ENCODE results near the gene GAA.

The GAA gene

DNA sequence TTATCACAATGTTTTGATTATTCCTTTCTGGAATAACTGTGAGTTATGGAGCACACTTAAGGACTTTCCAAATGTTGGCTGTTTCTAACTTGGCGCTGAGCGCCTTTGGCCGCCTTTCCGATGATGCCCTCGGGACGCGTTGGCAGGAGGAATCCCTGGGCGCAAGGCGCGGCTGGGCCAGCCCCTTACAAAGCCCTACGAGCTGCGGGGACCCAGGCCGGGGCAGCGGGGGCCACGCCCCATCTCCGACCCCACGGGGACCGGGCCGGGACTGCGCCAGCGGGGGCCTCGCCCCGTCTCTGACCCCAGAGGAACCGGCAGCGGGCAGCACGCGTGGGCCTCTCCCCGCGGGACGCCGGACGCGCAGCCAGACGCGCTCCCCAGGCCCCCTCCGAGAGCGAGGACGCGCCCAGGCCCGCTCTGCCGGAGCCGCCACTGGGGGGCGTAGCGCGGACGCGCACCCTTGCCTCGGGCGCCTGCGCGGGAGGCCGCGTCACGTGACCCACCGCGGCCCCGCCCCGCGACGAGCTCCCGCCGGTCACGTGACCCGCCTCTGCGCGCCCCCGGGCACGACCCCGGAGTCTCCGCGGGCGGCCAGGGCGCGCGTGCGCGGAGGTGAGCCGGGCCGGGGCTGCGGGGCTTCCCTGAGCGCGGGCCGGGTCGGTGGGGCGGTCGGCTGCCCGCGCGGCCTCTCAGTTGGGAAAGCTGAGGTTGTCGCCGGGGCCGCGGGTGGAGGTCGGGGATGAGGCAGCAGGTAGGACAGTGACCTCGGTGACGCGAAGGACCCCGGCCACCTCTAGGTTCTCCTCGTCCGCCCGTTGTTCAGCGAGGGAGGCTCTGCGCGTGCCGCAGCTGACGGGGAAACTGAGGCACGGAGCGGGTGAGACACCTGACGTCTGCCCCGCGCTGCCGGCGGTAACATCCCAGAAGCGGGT is at the start of gene GAA:
GAA (plus strand) TSS at position 571 of the 935 bp plus-strand sequence. CDS start 3,006 bp downstream, outside the sequence.
- DNase-seq, result peak; percentile 57

DNA sequence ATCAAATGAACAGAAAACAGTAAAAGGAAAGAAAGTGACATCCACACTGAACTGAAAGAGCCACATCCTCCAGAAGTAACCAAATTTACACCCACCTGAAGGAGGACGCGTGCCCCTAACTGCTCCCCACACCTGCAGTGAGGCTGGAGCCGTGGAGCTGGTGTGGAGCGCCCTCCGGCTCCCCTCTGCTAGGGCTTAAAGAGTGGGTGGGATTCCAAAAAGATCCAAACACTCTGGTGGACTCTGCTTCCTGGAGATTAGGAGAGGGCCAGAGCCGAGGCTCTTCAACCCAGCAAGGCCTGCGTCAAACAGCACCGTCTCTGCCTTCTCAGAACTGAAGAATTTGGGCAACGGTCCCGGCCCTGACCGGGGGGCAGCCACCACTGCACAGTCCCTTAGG is 49.7 kb upstream of the GAA start:
- no peak for DNase-seq

DNA sequence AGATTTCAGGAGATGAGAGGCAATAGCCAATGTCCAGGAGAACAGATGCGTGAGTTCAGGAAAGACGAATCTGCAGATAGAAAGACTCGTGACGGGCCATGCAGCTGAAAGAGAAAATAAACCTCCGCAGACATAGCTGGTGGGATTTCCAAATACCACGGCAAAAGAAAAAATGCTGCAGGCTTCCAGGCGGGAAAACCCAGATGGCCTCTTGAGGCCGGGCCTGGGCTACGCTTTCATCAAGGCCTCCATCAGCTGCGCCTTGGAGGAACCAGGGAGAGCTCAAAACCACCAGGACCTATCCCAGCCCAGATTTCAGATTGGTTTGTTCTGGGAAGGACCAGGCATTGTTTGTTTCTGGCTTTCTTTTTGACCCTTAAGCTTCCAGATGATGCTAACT is 48.3 kb upstream of the GAA start:
- DNase-seq, result no peak

DNA sequence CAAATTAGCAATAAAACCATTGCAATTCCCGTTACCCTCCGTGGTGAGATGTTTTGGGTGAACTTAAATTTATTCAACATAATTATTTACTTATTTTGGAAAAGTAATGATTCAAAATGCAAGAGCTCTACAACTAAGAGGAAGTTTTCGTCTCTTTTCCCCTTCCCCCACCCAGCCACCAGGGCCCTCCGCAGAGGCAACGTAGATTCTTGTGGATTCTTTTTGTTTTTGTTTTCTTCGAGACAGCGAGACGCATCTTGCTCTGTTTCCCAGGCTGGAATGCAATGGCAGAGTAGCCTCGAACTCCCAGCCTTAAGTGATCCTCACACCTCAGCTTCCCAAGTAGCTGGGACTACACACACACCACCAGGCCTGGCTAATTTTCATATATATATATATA is 45.8 kb upstream of the GAA start:
- no peak for DNase-seq

DNA sequence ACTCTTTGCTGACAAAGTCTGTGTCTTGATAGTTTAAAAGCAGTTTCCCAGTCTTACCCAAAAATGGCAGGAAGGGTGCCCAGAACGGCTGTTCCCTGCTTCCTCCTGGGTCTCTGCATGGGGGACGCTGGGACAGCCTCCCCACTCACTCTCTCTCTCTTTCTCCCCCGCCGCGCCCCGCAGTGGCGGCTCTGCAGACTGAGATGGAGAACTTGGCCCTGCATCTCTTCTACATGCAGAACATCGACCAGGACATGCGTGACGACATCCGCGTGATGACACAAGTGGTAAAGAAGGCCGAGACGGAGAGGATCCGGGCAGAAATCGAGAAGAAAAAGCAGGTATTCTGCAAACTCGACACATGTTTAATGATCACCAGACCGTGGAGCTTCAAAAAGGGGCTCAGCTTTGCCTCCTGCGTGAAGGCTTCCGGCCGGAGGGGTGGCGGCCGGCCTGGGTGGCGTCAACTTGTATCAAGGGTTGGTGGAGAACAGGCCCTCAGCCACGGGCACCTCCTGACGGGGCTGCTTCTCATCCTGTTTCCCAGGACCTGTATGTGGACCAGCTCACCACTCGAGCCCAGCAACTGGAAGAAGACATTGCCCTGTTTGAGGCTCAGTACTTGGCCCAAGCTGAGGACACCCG is 42.9 kb upstream of the GAA start:
- no peak for DNase-seq

DNA sequence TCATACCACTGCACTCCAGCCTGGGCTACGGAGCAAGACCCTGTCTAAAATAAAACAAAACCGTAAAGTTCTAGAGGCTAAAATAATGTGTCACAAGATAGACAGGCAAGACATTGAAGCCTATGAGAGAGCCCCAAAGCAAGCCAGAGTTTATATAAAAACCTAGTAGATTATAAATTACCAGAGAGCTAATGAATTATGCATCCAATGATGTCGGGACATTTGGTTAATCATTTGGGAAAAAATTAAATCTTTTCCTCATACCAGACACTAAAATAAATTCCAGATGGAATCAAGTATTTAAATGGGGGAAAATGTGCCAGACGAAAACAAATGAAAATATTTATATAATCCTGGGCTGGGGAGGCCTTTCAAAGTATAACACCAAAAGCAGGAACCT is 40.7 kb upstream of the GAA start:
- no peak for DNase-seq

DNA sequence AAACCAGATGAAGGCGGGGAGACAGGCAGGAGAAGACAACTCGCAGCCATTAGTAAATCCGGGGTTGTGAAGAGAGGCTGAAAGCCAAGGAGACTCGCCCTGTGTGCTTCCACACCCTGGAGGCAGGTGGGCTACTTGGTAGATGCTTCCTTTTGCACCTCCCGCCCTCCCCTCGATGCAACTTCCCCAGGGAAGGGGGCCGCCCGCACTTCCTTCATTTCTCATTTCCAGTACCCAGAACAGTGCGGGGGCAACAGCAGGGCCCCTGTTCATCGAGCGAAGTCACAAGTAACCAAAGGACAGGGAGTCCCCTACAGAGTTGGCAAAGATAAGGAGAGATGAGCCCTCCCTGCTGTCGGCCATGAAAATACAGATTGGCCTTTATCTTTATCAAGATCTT is 40.0 kb upstream of the GAA start:
- no peak for DNase-seq

DNA sequence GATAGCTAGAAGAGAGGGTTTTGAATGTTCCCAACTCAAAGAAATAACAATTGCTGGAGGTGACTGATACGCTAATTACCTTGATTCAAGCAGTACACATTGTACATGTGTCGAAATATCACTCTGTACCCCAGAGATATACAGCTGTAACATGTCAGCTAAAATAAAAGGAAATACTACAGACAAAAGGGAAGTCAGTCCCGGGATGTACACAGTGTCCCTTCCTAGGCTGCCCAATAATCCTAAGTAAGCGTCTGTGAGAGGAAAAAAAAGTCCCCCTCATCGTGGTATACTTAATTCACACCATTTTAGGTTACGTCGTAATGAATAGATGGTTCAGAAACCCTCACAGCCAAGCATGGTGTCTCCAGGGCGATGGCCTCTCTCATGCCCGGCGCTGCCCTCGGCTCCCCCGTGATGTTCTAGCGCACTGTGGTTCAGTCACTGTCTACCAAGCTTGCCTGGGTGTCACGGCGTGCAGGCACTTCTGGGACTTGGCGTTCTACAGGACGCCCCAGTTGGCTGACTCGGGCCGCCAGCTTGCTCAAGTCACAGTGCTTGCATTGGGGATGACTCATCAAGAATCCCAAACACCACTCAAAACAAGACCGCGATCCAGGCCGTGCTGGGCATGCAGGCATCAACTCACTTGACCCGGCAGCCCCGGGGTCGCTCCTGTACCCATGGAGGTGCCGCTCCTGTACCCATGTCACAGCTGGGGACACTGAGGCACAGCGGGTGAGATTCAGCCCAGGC is 37.4 kb upstream of the GAA start:
- DNase-seq, result no peak

DNA sequence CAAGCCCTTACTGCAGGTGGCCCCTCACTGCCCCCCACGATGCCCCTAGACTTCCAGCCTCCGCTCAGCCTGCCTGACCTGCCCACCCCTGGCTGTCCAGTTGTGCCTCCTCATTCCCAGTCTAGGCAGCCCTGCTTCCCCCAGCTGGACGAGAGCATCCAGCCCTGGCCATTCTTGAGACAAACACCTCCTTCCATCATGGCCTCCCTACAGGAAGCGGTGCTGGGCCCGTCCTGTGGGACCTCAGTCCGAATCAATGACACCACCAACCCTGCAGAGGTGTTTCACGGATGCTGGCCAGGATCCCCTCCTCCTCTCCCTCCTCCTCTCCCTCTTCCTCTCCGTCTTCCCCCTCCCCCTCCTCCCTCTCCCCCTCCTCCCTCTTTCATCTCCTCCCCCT is 36.7 kb upstream of the GAA start:
- DNase-seq, result no peak

DNA sequence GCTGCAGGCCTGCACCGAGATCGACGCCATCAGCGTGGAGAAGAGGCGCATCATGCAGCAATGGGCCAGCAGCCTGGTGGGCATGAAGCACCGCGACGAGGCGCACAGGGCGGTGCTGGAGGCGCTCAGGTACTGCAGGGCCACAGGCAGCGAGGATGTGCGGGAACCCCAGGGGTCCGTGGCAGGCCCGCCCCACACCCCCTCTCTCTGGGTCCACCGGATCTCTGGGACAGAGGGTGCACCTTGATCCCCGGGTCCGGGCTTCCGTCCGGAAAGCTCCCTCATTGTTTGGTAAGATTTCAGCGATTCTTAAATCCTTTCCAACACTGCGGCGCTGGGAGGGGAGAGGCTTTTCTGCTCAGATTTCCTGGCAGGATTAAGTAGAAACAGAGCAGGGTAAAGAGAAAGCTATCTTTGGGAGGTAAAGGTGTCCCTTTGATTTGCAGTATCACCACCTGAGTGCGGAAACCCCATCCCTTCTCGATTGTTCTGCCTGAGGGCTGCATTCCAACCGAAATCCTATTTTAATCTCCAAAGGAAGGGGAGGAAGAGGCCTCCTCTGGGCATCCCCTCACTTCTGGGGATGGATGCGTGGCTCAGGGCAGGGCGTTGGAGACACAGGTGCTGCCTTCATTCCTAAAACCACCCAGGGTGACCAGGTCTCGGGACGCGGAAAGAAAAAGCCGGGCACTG is 35.8 kb upstream of the GAA start:
- no peak for DNase-seq

DNA sequence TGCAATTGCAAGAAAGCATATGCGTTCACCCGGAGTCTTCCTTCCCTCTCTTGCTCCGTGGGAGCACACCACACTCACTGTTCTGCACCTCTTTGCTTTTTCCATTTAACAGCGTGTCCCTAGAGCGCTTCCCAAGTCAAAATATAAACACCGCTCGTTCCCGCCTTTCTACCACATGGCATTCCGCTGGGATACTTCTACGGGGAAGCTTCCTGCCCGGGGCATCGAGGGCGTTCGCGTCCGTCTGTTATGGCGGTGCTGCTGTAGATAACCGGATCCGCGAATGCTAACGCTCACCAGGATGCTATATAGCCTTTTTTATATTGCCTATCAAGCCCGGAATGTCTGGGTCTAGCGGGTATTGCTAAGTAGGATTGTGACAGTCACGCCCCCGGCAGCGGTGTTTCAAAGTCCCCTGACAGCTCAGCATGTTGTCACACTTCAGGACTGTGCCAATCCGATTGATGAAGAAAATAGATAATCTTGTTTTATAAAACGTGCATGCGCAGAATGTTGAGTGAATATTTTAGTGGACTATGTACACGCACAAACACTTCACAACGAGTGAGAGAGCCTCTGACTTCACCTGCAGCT is 33.9 kb upstream of the GAA start:
- DNase-seq, result no peak

DNA sequence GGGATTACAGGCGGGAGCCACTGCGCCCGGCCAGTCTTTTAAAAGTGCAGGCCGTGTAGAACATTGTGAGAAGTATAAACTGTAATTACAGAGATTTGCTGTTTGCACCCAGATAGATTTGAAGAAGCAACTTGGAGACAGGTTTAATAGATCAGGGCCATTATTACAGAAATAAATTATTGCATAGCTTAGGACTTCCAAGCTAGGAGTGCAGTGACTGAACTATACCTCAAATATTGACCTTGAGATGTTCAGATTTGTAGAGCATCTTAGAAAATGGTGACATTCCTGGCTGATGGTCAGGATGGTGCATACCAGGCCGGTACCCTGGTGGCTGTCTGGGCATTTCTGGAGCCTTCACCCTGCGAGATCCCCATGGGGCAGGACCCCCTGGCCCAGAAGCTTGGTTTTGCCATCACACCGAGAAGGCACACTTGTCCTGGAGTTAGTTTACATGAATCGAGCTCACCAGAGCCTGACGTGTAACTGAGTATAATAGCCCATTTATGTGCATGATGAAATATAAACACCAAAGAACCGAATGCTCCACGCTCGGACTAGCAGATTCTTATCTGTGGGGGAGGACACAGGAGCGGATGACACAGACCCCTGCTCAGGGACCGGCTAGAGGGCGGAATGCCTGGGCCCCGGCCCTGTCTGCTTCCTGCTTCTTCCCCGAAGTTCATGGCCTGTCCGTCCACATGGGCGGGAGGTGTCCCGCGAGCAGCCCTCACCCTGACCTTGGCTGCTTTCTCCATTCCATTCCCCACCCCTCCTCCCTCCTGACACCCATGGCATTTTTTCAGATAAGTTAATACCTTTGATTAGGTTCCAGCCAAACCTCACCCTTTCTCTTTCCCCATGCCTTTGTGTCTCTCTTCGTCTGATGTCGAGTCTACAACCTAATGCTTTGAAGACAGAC is 32.8 kb upstream of the GAA start:
- no peak for DNase-seq

DNA sequence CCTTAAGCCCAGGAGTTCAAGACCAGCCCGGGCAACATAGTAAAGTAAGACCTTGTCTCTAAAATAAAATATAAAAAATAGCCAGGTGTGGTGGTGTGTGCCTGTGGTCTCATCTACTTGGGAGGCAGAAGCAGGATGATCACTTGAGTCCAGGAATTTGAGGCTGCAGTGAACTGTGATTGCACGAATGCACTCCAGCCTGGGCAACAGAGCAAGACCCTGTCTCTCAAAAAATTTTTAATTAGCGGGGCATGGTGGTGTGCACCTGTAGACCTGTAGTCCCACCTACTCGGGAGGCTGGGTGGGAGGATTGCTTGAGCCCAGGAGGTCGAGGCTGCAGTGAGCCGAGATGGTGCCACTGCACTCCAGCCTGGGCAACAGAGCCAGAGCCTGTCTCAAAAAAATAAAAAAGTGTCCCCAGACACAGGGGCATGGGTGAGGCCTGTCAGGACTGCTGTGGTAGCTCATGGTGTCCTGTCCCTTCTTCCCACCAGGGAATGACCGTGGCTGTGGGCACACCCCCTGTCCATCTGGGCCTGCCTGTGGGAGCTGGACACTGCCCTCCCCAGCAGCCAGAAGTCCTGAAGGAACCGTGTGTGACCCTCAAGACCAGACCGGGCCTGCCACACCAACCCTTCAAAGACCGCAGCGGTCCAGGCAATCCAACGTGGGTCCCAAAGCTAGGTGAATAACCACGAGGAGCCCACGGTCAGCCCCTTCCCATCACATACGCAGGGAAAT is 30.8 kb upstream of the GAA start:
- DNase-seq, result no peak

DNA sequence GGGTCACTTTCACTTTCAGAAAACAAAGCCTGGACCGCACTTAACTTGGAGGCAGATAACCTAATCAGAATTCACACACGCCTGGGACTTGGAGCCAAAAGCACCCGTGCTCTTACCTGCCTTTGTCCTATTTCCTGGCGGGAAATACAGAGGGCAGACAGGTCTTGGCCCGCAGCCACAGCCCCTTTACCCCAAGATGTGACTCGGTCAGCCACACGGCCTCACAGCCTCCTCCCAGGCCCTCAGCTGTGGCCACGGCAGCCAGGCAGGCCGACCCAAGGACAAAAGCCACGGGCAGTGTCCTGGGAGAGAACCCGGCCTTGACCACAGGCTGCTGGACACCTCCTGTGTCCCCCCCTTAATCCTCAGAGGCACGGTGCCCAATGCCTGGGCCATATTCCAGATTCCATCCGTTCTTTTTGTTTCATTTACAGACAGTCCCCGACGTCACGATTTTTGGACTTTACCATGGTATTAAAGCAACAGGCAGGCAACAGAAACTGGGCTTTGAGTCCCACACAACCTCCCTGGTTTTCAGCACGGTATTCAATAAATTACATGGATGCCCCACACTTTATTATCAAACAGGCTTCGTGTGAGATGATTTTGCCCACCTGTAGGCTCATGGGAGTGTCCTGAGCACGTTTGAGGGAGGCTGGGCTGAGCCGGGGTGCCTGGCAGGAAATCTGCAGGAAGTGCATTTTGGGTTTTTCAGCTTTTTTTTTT is 30.1 kb upstream of the GAA start:
- no peak for DNase-seq

DNA sequence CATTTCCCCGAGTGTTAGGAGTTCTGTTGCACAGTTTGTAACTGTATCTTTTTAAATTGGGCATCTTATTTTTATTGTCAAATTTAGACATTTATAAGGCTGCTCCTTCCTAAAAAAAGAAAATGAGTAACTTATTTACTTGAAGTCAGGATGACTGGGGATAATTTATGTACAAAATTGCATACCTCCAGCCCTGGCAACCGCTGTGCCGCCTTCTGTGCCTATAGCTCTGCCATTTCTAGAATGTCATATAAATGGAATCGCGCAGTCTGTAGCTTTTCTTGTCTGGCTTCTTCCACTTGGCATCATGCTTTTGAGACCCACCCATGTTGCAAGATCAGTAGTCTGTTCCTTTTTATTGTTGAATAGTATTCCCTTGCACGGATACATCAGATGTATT is 29.0 kb upstream of the GAA start:
- DNase-seq, result no peak

DNA sequence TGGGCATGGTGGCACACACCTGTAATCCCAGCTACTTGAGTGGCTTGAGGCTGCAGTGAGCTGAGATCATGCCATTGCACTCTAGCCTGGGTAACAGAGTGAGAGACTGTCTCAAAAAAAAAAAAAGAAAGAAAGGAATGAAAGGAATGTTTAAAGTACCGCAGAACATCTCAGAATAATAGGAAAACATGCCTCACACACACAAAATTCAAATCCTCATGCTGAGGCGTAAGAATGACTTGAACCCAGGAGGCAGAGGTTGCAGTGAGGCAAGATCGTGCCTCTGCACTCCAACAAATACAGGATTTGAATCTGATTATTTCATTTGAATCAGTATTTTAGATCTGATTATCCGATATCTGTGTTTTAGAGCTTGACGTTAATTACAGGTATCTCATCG is 21.3 kb upstream of the GAA start:
- DNase-seq, result no peak

DNA sequence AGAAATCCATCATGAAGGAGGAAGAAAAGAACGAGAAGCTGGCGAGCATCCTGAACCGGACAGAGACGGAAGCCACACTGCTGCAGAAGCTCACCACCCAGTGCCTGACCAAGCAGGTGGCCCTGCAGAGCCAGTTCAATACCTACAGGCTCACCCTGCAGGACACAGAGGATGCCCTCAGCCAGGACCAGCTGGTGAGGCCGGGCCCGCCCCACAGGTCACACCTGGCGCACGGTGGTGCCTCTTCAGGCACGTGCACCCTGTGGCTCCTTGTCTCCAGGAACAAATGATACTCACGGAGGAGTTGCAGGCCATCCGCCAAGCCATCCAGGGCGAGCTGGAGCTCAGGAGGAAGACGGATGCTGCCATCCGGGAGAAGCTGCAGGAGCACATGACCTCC is 19.8 kb upstream of the GAA start:
- no peak for DNase-seq

DNA sequence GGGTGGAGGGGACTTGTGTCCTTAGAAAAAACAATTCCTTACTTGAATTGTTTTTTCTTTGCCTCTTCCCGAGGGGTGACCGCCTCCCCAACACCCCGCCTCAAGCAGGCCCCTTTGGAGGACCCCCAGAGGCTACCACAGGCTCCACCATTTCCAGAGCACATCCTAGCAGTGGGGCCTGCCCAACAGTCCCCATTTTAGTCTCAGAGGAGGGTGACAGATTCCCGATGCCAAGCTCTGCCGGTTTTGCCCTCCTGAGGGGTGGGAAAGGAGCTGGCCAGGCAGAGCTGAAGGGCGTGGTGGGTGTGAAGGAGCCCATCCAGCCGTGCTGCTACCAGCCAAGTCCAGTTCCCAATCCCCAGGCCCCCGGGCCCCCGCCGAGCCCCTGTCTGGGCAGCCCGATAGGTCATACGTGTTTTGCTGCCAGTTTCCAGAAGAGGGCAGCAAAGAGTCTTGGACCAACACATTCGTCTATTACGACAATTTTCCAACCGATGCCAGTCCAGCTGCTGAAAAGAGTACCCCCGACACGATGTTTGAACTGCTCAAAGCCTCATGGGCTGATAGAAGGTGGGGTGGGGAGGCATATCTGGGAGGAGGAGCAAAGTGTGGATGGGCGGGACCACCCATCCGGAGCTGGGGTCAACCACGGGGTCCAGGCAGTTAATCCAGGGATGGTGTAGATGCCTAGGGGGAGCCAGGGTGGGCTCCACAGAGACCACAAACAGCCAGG is 18.8 kb upstream of the GAA start:
- peak; percentile 31 for DNase-seq

DNA sequence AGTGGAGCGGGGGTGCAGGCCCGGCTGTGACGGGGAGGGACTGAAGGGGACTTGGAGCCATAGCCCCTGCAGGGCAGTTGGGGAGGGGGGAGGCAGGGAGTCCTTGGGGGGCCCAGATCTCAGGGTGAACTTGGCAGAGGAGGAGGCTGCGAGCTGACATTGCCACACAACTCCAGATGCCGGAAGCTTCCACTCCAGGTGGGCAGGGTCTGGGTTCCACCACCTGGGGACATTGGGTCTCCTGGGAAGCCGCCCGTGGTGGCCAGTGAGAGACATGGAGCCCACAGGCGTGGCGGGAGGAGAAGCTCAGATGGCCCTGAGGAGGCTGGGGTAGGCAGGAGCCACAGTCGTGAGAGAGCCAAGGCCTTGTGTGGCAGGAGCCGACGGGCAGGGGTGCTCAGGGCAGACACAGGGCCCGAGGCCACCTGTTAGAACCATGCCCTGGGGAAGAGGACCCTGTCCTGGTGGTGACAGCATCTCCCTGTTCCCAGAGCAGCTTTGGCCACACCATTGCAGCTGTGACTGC is 18.2 kb upstream of the GAA start:
- DNase-seq, result no peak
